ENCODE measurements around the gene CACNA1E.

Gene CACNA1E

GRCh38 chr1:181501612-181502011, 18.3 kb downstream of the CACNA1E start:
- no peaks in the 10 kb centered on the region for H3K9me3 ChIP-seq (ENCODE audit: insufficient read depth, low read depth, low read length)
- no peaks in the 10 kb centered on the region for H3K79me2 ChIP-seq (ENCODE audit: insufficient read depth, low read length)
- no peaks in the 10 kb centered on the region for H3K9me2 ChIP-seq (replicated peaks; ENCODE audit: low read depth, low read length)
- H4K20me1 ChIP-seq (ENCODE audit: insufficient read depth, low read length, poor library complexity, severe bottlenecking) = no peaks in the 10 kb centered on the region
- H3K9ac ChIP-seq (ENCODE audit: low read depth, low read length, poor library complexity, severe bottlenecking) = no peak overlapping the region
- H3K4me3 ChIP-seq (ENCODE audit: low read length, poor library complexity, severe bottlenecking) = no peak overlapping the region
- no peaks in the 10 kb centered on the region for H3K36me3 ChIP-seq (ENCODE audit: insufficient read depth, low read length)
- H3K4me1 ChIP-seq (ENCODE audit: insufficient read depth, low read length, poor library complexity, severe bottlenecking) = no peaks in the 10 kb centered on the region
- H3K27me3 ChIP-seq (ENCODE audit: insufficient read depth, low read length, poor library complexity, severe bottlenecking) = no peaks in the 10 kb centered on the region
- H3F3A ChIP-seq (ENCODE audit: low read depth) = no peaks in the 10 kb centered on the region
- H3K4me2 ChIP-seq (ENCODE audit: low read depth, low read length, poor library complexity, severe bottlenecking) = no peak overlapping the region
- no peak for TF ChIP-seq EZH2phosphoT487 (IDR thresholded peaks at IDR 0.05; ENCODE audit: borderline replicate concordance)
- TF ChIP-seq, protein P1, sequence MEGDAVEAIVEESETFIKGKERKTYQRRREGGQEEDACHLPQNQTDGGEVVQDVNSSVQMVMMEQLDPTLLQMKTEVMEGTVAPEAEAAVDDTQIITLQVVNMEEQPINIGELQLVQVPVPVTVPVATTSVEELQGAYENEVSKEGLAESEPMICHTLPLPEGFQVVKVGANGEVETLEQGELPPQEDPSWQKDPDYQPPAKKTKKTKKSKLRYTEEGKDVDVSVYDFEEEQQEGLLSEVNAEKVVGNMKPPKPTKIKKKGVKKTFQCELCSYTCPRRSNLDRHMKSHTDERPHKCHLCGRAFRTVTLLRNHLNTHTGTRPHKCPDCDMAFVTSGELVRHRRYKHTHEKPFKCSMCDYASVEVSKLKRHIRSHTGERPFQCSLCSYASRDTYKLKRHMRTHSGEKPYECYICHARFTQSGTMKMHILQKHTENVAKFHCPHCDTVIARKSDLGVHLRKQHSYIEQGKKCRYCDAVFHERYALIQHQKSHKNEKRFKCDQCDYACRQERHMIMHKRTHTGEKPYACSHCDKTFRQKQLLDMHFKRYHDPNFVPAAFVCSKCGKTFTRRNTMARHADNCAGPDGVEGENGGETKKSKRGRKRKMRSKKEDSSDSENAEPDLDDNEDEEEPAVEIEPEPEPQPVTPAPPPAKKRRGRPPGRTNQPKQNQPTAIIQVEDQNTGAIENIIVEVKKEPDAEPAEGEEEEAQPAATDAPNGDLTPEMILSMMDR (conservative IDR thresholded peaks at IDR 0.05; ENCODE audit: low read length) = no peak
- H2AFZ ChIP-seq (ENCODE audit: low read length) = no peak overlapping the region

DNA sequence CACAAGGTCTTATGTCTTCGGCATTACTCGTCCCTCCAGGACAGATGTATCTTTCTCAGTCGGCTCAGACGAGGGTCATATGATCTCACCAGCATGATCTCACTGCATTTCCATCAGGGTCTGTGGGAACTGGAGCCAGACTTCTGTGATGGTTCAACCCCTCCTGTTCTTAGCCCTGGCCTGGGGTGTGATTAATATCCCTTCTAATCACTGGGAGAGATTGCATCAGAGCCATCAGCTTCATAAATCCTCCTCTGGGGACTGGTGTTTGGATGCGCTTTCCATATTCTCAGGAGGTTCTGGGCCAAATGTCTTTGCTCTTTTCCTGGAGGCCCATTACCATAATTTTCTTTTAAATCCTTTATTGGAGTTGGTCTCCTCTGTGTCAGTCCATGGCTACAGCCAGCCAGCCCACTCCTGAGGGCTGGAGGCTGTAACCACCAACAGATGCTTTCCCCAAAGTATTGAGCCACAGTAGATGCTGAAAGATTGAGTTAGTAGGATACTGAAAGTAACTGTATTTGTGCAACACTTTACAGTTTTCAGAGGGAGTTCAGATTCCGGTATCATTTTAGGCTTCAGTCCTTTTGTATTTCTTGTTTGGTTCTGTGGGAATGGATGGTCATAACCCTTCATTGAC, 20.0 kb downstream of the CACNA1E start:
- H3K4me1 ChIP-seq (ENCODE audit: insufficient read depth, low read length, poor library complexity, severe bottlenecking) = no peaks in the 10 kb centered on the region
- no peaks in the 10 kb centered on the region for H3K36me3 ChIP-seq (ENCODE audit: insufficient read depth, low read length)
- H3K4me3 ChIP-seq (ENCODE audit: low read length, poor library complexity, severe bottlenecking) = no peak overlapping the region
- no peak overlapping the region for H3K4me2 ChIP-seq (ENCODE audit: low read depth, low read length, poor library complexity, severe bottlenecking)
- H3K9me2 ChIP-seq (replicated peaks; ENCODE audit: low read depth, low read length) = no peaks in the 10 kb centered on the region
- no peaks in the 10 kb centered on the region for H3F3A ChIP-seq (ENCODE audit: low read depth)
- H3K9me3 ChIP-seq (ENCODE audit: insufficient read depth, low read depth, low read length) = no peaks in the 10 kb centered on the region
- no peaks in the 10 kb centered on the region for H4K20me1 ChIP-seq (ENCODE audit: insufficient read depth, low read length, poor library complexity, severe bottlenecking)
- H3K79me2 ChIP-seq (ENCODE audit: insufficient read depth, low read length) = no peaks in the 10 kb centered on the region
- no peaks in the 10 kb centered on the region for H3K27me3 ChIP-seq (ENCODE audit: insufficient read depth, low read length, poor library complexity, severe bottlenecking)
- no peak for TF ChIP-seq EZH2phosphoT487 (IDR thresholded peaks at IDR 0.05; ENCODE audit: borderline replicate concordance)
- TF ChIP-seq, protein P1 (conservative IDR thresholded peaks at IDR 0.05; ENCODE audit: low read length) = no peak
- H3K9ac ChIP-seq (ENCODE audit: low read depth, low read length, poor library complexity, severe bottlenecking) = no peak overlapping the region
- no peak overlapping the region for H2AFZ ChIP-seq (ENCODE audit: low read length)

- Histone ChIP-seq H3K27me3 (ENCODE audit: insufficient read depth, low read length, poor library complexity, severe bottlenecking) (no peaks in the 10 kb centered on the region), H3K9ac (ENCODE audit: low read depth, low read length, poor library complexity, severe bottlenecking) (no peak overlapping the region), H3K4me3 (ENCODE audit: low read length, poor library complexity, severe bottlenecking) (no peak overlapping the region), H3K9me2 (replicated peaks; ENCODE audit: low read depth, low read length) (no peaks in the 10 kb centered on the region), H3K9me3 (ENCODE audit: insufficient read depth, low read depth, low read length) (no peaks in the 10 kb centered on the region), H3F3A (ENCODE audit: low read depth) (no peaks in the 10 kb centered on the region), H3K36me3 (ENCODE audit: insufficient read depth, low read length) (no peaks in the 10 kb centered on the region), H2AFZ (ENCODE audit: low read length) (no peak overlapping the region), H4K20me1 (ENCODE audit: insufficient read depth, low read length, poor library complexity, severe bottlenecking) (no peaks in the 10 kb centered on the region), H3K4me2 (ENCODE audit: low read depth, low read length, poor library complexity, severe bottlenecking) (no peak overlapping the region), H3K4me1 (ENCODE audit: insufficient read depth, low read length, poor library complexity, severe bottlenecking) (no peaks in the 10 kb centered on the region), H3K79me2 (ENCODE audit: insufficient read depth, low read length) (no peaks in the 10 kb centered on the region)
- TF ChIP-seq, protein P1 (conservative IDR thresholded peaks at IDR 0.05; ENCODE audit: low read length) = peak; percentile 68
- TF ChIP-seq EZH2phosphoT487 (IDR thresholded peaks at IDR 0.05; ENCODE audit: borderline replicate concordance) = no peak
These were observed 21.1 kb downstream of the CACNA1E start for GRCh38 chr1:181504399-181504842.

Measured in Loucy (cell line).